Activated T-helper 2 cell treated with anti-CD3 and anti-CD28 coated beads, Interferon-gamma antibody, Interleukin-2, Interleukin-4, amounts not matched to agents 10 μg/mL and 5 μg/mL and 100 μg/mL, durations not matched to agents 14 hours and 24 hours and 36 hours (primary cell): ENCODE results near the gene SLC6A11. TPM values are rescaled to one million over a fixed set of nuclear protein-coding genes. Genes with fewer than 3 reads are reported as not detected.

Source experiments
- DNase-seq: peaks from one replicate; pipeline ENCODE4 v3.0.0; 2021; ENCODE audit warnings: low spot score
- H3K27ac Mint-ChIP-seq: one replicate; pipeline ENCODE4 v1.8.0; 2021; ENCODE audit warnings: mixed read lengths
- H3K27me3 Mint-ChIP-seq: one replicate; pipeline ENCODE4 v1.8.0; 2021; ENCODE audit warnings: low read depth, mixed read lengths
- H3K36me3 Mint-ChIP-seq: one replicate; pipeline ENCODE4 v1.8.0; 2021; ENCODE audit warnings: low read depth, mixed read lengths
- H3K4me1 Mint-ChIP-seq: one replicate; pipeline ENCODE4 v1.8.0; 2021; ENCODE audit warnings: low read depth, mixed read lengths
- H3K4me3 Mint-ChIP-seq: one replicate; pipeline ENCODE4 v1.8.0; 2021; ENCODE audit warnings: low read depth, mild to moderate bottlenecking, moderate library complexity, mixed read lengths
- H3K9me3 Mint-ChIP-seq: one replicate; pipeline ENCODE4 v1.8.0; 2021; ENCODE audit warnings: mixed read lengths
- intact Hi-C: fragments of 100-400 bp; cut with micrococcal nuclease; formaldehyde crosslinking; loops from one replicate; pipeline ENCODE4 v1.15.1; 2023
- total RNA-seq: library from RNA; stranded (reverse); gene quantifications from 2 replicates; pipeline ENCODE4 v1.2.3, GENCODE V29; 2022

The SLC6A11 gene
- total RNA-seq, 1 donor from 2014 or later = not detected

GRCh38 chr3:10778492-10779292, 37.3 kb upstream of the SLC6A11 start:
- Mint-ChIP-seq H3K4me3 (no peak overlapping the region), H3K27me3 (no peaks in the 10 kb centered on the region), H3K27ac (no peak overlapping the region), H3K4me1 (peaks cover under 1% of the 10 kb centered on the region), H3K36me3 (no peaks in the 10 kb centered on the region), H3K9me3 (no peaks in the 10 kb centered on the region)
- intact Hi-C loops = no loop called here
- DNase-seq = no peak

GRCh38 chr3:10779293-10779805, 36.7 kb upstream of the SLC6A11 start:
- Mint-ChIP-seq H3K4me3 (no peak overlapping the region), H3K4me1 (peaks cover 6% of the 10 kb centered on the region), H3K27ac (no peak overlapping the region), H3K9me3 (no peaks in the 10 kb centered on the region), H3K36me3 (no peaks in the 10 kb centered on the region), H3K27me3 (no peaks in the 10 kb centered on the region)
- intact Hi-C loops = no loop called here
- DNase-seq = no peak

GRCh38 chr3:10780243-10780642, 35.8 kb upstream of the SLC6A11 start:
- Mint-ChIP-seq H3K4me1 (peaks cover 6% of the 10 kb centered on the region), H3K27ac (no peak overlapping the region), H3K27me3 (peaks cover 4% of the 10 kb centered on the region), H3K4me3 (no peak overlapping the region), H3K36me3 (no peaks in the 10 kb centered on the region), H3K9me3 (no peaks in the 10 kb centered on the region)
- DNase-seq = no peak
- intact Hi-C loops = no loop called here

- intact Hi-C loops = no loop called here
- H3K9me3 Mint-ChIP-seq = no peaks in the 10 kb centered on the region
- DNase-seq = no peak
- H3K27ac Mint-ChIP-seq = no peak overlapping the region
- no peak overlapping the region for H3K4me3 Mint-ChIP-seq
- peaks cover 5% of the 10 kb centered on the region for H3K27me3 Mint-ChIP-seq
- H3K36me3 Mint-ChIP-seq = no peaks in the 10 kb centered on the region
- H3K4me1 Mint-ChIP-seq = peaks cover 6% of the 10 kb centered on the region
Observed at GRCh38 chr3:10780922-10781321, 35.1 kb upstream of the SLC6A11 start.

GRCh38 chr3:10781981-10782380, 34.0 kb upstream of the SLC6A11 start:
- peaks cover 7% of the 10 kb centered on the region for H3K27me3 Mint-ChIP-seq

GRCh38 chr3:10783360-10784351, 32.4 kb upstream of the SLC6A11 start:
- DNase-seq = no peak
- H3K9me3 Mint-ChIP-seq = no peaks in the 10 kb centered on the region
- H3K27me3 Mint-ChIP-seq = peaks cover 16% of the 10 kb centered on the region
- no peak overlapping the region for H3K27ac Mint-ChIP-seq
- H3K4me1 Mint-ChIP-seq = peaks cover 6% of the 10 kb centered on the region
- H3K36me3 Mint-ChIP-seq = no peaks in the 10 kb centered on the region
- intact Hi-C loops = loop anchor here (2.0 kb wide), 1 partner anchor 25 kb away; no protein-coding TSS in a partner anchor
- no peak overlapping the region for H3K4me3 Mint-ChIP-seq

More at GRCh38 chr3:10781981-10782380, 34.0 kb upstream of the SLC6A11 start:
- H3K9me3 Mint-ChIP-seq = no peaks in the 10 kb centered on the region
- intact Hi-C loops = loop anchor here (2.0 kb wide), 1 partner anchor 23 kb away; no protein-coding TSS in a partner anchor
- H3K4me1 Mint-ChIP-seq = peaks cover 6% of the 10 kb centered on the region
- H3K27ac Mint-ChIP-seq = no peak overlapping the region
- H3K4me3 Mint-ChIP-seq = no peak overlapping the region
- H3K36me3 Mint-ChIP-seq = no peaks in the 10 kb centered on the region
- no peak for DNase-seq

- Mint-ChIP-seq H3K27ac (no peak overlapping the region), H3K4me1 (peaks cover 6% of the 10 kb centered on the region), H3K9me3 (no peaks in the 10 kb centered on the region), H3K4me3 (no peak overlapping the region), H3K27me3 (peaks cover 18% of the 10 kb centered on the region), H3K36me3 (no peaks in the 10 kb centered on the region)
- intact Hi-C loops = no loop called here
- DNase-seq = no peak
Observed at GRCh38 chr3:10786640-10787039, 29.4 kb upstream of the SLC6A11 start.

- Mint-ChIP-seq H3K4me3 (no peak overlapping the region), H3K36me3 (no peaks in the 10 kb centered on the region), H3K27ac (no peak overlapping the region), H3K4me1 (peaks cover 6% of the 10 kb centered on the region), H3K27me3 (peaks cover 18% of the 10 kb centered on the region), H3K9me3 (no peaks in the 10 kb centered on the region)
- no peak for DNase-seq
- intact Hi-C loops = no loop called here
Observed at GRCh38 chr3:10788451-10788850, 27.6 kb upstream of the SLC6A11 start.

GRCh38 chr3:10790713-10791112, 25.3 kb upstream of the SLC6A11 start:
- H3K4me1 Mint-ChIP-seq = no peaks in the 10 kb centered on the region
- intact Hi-C loops = no loop called here
- H3K4me3 Mint-ChIP-seq = no peak overlapping the region
- DNase-seq = no peak
- peaks cover 13% of the 10 kb centered on the region for H3K27me3 Mint-ChIP-seq
- H3K36me3 Mint-ChIP-seq = no peaks in the 10 kb centered on the region
- H3K27ac Mint-ChIP-seq = no peak overlapping the region
- no peaks in the 10 kb centered on the region for H3K9me3 Mint-ChIP-seq

- no peak for DNase-seq
- Mint-ChIP-seq H3K9me3 (no peaks in the 10 kb centered on the region), H3K4me1 (no peaks in the 10 kb centered on the region), H3K27me3 (peaks cover 18% of the 10 kb centered on the region), H3K27ac (no peak overlapping the region), H3K36me3 (no peaks in the 10 kb centered on the region), H3K4me3 (no peak overlapping the region)
- intact Hi-C loops = no loop called here
Observed at GRCh38 chr3:10792208-10792607, 23.8 kb upstream of the SLC6A11 start.

GRCh38 chr3:10798600-10799367, 17.2 kb upstream of the SLC6A11 start:
- no peaks in the 10 kb centered on the region for H3K36me3 Mint-ChIP-seq
- no peaks in the 10 kb centered on the region for H3K9me3 Mint-ChIP-seq
- H3K27ac Mint-ChIP-seq = no peak overlapping the region
- intact Hi-C loops = no loop called here
- no peaks in the 10 kb centered on the region for H3K4me1 Mint-ChIP-seq
- H3K27me3 Mint-ChIP-seq = peaks cover 11% of the 10 kb centered on the region
- no peak overlapping the region for H3K4me3 Mint-ChIP-seq
- DNase-seq = no peak

GRCh38 chr3:10804183-10804648, 11.8 kb upstream of the SLC6A11 start:
- intact Hi-C loops = no loop called here
- DNase-seq = no peak
- Mint-ChIP-seq H3K36me3 (no peaks in the 10 kb centered on the region), H3K27ac (no peak overlapping the region), H3K4me1 (no peaks in the 10 kb centered on the region), H3K9me3 (no peaks in the 10 kb centered on the region), H3K4me3 (no peak overlapping the region), H3K27me3 (peaks cover 2% of the 10 kb centered on the region)
